ENCODE measurements around the gene LBR. TPM values are rescaled to one million over a fixed set of nuclear protein-coding genes. Genes with fewer than 3 reads are reported as not detected.

LBR gene
- total RNA-seq, 1 donor from 2014 or later, result 8.9 TPM

GRCh38 chr1:225449261-225449660 is 21.4 kb upstream of the LBR start:
- no peak for TF ChIP-seq CTCF (IDR thresholded peaks at IDR 0.05; ENCODE audit: borderline replicate concordance)
- intact Hi-C loops (cut with micrococcal nuclease), result no loop called here
- peaks cover 50% of the 10 kb centered on the region for H3K4me1 ChIP-seq
- H3K27ac ChIP-seq (replicated peaks), result no peak overlapping the region
- no peaks in the 10 kb centered on the region for H3K9me3 ChIP-seq (replicated peaks)
- no peak overlapping the region for H3K4me3 ChIP-seq
- no peak for DNase-seq
- H3K36me3 ChIP-seq, result no peaks in the 10 kb centered on the region
- H3K27me3 ChIP-seq (ENCODE audit: low read depth), result no peaks in the 10 kb centered on the region

GRCh38 chr1:225448146-225448805 is 20.4 kb upstream of the LBR start:
- H3K9me3 ChIP-seq (replicated peaks), result no peaks in the 10 kb centered on the region
- no peaks in the 10 kb centered on the region for H3K36me3 ChIP-seq
- intact Hi-C loops (cut with micrococcal nuclease), result no loop called here
- DNase-seq, result no peak
- peak overlapping the region; percentile 89 for H3K27ac ChIP-seq (replicated peaks)
- H3K27me3 ChIP-seq (ENCODE audit: low read depth), result no peaks in the 10 kb centered on the region
- H3K4me1 ChIP-seq, result peaks cover 60% of the 10 kb centered on the region
- no peak for TF ChIP-seq CTCF (IDR thresholded peaks at IDR 0.05; ENCODE audit: borderline replicate concordance)
- no peak overlapping the region for H3K4me3 ChIP-seq

- H3K9me3 ChIP-seq (replicated peaks), result no peaks in the 10 kb centered on the region
- peak overlapping the region; percentile 89 for H3K27ac ChIP-seq (replicated peaks)
- H3K4me3 ChIP-seq, result no peak overlapping the region
- H3K4me1 ChIP-seq, result peaks cover 64% of the 10 kb centered on the region
- DNase-seq, result no peak
- intact Hi-C loops (cut with micrococcal nuclease), result no loop called here
- TF ChIP-seq CTCF (IDR thresholded peaks at IDR 0.05; ENCODE audit: borderline replicate concordance), result no peak
- no peaks in the 10 kb centered on the region for H3K27me3 ChIP-seq (ENCODE audit: low read depth)
- no peaks in the 10 kb centered on the region for H3K36me3 ChIP-seq
These were observed 19.8 kb upstream of the LBR start for GRCh38 chr1:225447650-225448089.

- Histone ChIP-seq H3K4me1 (peaks cover 67% of the 10 kb centered on the region), H3K27ac (replicated peaks) (peak overlapping the region; percentile 89), H3K27me3 (ENCODE audit: low read depth) (no peaks in the 10 kb centered on the region), H3K9me3 (replicated peaks) (no peaks in the 10 kb centered on the region), H3K4me3 (no peak overlapping the region), H3K36me3 (no peaks in the 10 kb centered on the region)
- intact Hi-C loops (cut with micrococcal nuclease), result no loop called here
- DNase-seq, result no peak
- no peak for TF ChIP-seq CTCF (IDR thresholded peaks at IDR 0.05; ENCODE audit: borderline replicate concordance)
These were observed 19.3 kb upstream of the LBR start for GRCh38 chr1:225446981-225447615.

GRCh38 chr1:225446595-225446960 is 18.7 kb upstream of the LBR start:
- no peak for DNase-seq
- TF ChIP-seq CTCF (IDR thresholded peaks at IDR 0.05; ENCODE audit: borderline replicate concordance), result no peak
- Histone ChIP-seq H3K27ac (replicated peaks) (peak overlapping the region; percentile 89), H3K36me3 (no peaks in the 10 kb centered on the region), H3K4me3 (no peak overlapping the region), H3K9me3 (replicated peaks) (no peaks in the 10 kb centered on the region), H3K4me1 (peaks cover 66% of the 10 kb centered on the region), H3K27me3 (ENCODE audit: low read depth) (no peaks in the 10 kb centered on the region)
- intact Hi-C loops (cut with micrococcal nuclease), result no loop called here

Data from left ventricle myocardium inferior (tissue), 1 donor.